Fibroblast of skin of right quadriceps (primary cell): ENCODE measurements around the gene TBC1D13.
"Not testable (repeated sequence)": the region's sequence is repeated elsewhere in the genome, so short reads cannot be mapped to it uniquely, and the experiment has no call there.

Experiments used
- DNase-seq: peaks from one replicate; pipeline ENCODE4 v3.0.0-alpha.2; 2013

The TBC1D13 gene, protein sequence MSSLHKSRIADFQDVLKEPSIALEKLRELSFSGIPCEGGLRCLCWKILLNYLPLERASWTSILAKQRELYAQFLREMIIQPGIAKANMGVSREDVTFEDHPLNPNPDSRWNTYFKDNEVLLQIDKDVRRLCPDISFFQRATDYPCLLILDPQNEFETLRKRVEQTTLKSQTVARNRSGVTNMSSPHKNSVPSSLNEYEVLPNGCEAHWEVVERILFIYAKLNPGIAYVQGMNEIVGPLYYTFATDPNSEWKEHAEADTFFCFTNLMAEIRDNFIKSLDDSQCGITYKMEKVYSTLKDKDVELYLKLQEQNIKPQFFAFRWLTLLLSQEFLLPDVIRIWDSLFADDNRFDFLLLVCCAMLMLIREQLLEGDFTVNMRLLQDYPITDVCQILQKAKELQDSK

DNA sequence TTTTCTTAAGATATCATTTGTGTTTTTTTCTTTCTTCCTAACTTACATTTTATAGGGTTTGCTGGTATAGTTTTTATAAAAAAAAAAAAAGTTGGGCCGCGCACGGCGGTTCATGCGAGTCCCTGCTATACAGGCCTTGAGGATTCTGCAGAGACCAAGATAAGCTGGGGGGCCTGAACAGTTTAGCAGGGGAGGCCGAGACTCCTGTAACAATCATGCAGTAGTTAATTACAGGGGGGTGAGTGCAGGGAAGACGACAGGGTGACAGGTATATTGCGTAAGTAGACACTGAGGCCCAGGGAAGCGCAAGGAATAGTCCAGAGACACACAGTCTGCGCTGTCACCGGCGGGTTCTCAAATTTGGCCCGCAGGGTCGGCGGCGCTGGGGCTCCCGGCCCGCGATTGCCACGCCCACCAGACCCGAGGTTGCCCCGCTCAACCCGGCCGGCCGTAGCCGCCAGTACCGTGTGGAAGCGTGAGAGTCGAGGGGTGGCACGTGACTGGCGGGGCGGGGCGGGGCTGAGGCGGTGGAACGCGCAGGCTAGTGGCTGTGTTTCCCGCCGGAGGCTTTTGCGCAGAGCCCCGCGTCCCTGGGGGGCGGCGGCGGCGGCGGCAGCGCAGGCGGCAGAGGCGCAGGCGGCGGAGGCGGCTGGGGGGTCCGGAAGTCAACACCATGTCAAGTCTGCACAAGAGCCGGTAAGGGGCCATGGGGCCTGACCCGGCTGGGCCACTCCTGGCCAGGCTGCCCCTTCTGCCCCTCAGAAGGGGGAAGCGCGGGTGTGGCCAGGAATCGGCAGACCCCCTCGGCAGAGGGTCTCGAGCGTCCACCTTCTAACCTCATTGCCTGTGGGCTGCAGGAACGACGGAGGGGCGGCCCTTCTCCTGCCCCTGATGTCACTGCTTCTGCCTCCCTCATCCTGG is at the start of gene TBC1D13:
TBC1D13 (plus strand) TSS at position 573 of the 921 bp plus-strand sequence; CDS start at position 674, 101 bp downstream.
- DNase-seq, result peak; percentile 83

DNA sequence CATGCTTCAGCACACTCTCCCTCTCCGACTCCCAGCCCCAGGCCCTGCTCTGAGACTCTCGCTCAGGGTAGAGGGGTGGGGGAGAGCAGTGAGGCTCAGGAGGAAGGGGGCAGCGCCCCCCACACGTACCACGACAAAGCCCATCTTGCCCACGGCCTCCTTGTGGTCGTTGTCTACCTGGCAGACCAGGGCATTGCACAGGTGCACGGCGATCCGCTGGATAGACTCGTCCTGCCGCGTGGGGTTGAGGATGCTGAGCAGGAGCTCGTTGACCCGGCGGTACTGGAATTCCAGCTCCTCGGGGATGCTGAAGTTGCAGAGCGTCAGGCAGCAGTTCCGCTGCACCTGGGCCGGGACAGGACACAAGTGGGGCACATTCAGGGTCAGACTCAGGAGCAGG is 44.7 kb upstream of the TBC1D13 start:
- DNase-seq, result no peak

DNA sequence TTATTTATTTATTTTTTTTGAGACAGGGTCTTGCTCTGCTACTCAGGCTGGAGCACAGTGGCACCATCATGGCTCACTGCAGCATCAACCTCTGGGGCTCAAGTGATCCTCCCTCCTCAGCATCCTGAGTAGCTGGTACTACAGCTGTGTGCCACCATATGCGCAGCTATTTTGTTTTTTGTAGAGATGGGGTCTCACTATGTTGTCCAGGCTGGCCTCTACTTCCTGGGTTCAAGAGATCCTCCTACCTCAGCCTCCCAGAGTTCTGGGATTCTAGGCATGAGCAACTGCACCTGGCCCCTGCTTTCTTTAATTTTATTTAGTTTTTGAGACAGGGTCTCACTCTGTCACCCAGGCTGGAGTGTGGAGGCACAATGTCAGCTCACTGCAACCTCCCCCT is 43.6 kb upstream of the TBC1D13 start:
- no peak for DNase-seq

DNA sequence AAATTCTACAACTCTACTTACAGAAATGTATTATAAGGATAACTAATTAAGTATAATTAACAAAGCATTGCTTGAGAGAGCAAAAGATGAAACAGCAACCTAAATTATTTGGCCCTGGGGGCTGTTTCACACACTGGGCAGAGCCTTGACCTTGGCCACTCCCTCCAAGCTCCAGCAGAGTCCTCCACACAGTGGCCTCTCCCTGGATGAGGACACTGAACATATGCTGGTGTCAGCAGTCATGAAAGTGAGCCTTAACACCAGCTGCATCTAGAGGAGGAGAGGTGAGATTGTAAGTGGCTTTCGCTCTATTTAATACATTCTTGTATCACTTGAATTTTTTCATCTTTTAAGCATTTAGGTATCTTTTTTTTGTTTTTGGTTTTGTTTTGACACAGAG is 39.8 kb upstream of the TBC1D13 start:
- no peak for DNase-seq

DNA sequence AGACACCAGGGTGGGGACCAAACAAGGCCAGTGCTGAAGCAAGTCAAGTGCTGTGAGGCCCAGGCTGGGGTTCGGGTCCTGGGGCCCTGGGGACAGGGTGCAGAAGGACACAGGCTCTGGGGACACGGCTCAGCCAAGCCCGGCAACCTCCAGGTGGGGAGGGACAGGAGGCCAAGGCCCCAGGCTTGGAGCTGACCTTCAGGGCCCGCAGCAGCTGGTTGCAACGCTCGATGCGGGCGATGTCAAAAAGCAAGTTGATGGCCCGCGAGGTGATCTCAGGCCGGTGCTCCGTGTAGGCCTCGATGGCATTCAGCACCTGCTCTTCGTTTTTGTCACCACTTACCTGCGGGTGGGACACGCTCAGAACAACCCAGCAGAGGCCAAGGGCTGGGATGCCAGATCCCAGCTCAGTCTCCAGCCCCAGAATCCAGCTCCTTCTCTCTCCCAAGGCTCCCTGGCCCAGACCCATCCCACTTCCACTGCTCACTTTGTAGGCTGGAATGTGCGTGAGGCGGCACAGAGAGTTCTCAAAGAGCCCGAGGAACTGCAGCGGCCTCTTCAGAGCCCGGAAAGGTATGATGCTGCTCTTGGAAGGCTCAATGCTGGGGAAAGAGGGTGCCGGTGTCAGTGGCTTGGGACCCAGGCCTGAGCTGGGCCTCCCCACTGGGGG is 36.0 kb upstream of the TBC1D13 start:
- DNase-seq, result no peak

DNA sequence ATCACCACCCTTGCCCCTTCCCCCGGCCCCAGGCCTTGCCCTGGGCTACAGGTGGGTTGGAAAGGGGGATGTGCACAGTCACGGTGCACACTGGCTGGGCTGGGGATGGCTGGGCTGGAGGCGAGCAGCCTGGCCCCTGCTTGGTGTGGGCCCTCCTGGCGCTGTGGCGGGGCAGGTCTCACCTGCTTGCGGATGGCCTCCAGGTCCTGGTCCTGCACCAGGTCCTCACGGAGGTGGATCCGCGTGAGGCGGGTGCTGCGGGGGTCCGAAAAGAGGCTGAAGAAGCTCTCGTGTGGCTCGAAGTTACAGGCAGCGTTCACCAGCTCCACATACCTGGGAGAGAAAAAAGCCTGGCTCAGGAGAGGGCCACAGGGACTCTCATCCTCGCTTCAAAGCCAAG is 33.4 kb upstream of the TBC1D13 start:
- no peak for DNase-seq

DNA sequence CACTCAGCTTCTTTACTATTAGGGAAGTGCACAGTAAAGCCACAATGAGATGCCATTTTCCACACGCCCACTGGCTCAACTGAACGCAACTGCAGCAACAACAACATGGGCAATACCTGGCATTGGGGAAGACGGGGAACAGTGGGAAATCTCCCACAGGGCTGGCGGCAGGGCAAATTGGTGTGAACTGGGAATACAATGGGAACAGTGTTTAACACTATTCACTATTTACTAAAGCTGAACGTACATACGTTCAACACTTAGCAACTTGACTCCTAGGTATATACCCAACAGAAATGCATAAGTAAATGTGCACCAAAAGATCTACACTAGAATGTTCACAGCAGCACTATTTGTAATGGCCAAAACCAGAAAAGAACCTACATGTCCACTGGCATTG is 29.5 kb upstream of the TBC1D13 start:
- DNase-seq, result no peak

DNA sequence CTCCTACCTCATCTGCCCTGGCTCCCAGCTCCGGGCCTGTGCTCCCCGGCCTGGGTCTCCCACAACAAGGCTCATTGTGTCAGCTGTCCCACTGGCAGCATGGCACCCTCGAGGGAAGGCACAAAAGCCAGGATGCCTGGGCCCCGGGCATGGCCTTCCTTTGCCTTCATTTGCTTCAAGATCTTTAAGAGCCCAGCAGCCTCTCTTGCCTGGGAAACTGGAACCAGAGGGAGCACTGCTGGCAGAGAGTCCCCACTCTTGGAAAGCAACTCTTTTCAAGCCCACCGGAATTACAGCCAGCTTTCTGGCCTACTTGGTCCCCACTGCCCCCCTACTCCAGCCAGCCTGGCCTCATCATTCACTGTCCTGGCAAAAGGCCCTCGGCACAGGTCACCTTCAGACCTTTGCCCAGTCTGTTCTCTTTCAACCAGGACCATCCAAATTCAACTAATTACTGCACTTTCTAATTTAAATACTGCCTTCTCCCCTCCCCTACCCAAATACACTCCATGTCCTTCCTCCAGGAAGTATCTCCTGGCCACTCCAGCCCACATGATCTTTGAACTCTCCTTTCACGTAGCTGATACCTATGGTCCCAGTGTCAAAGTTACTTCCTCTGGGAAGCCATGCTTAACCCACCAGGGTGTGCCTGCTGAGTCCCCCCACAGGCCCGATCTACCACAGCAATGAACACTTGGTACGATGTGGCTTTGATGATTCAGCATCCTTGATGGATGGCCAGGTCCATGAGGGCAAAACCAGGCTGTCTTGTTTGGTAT is 24.2 kb upstream of the TBC1D13 start:
- no peak for DNase-seq

DNA sequence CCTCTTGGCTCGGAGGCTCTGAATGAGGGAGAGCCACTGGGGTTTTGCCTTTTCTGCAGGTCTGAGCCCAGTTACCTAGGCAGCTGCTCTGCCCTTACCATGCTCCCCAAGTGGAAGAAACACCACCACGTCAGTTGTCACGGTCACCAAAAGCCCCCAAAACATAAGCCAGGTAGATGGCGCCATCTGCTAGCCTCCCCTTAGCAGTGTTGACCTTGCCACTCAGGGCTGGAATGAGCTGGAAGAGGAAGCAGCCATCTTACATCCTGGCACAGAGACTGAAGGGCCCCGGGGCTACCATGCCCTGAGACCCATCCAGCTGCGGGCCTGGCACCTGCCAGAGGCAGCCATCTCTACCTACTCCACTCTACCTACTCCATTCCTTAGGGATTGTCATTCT is 22.7 kb upstream of the TBC1D13 start:
- DNase-seq, result no peak

DNA sequence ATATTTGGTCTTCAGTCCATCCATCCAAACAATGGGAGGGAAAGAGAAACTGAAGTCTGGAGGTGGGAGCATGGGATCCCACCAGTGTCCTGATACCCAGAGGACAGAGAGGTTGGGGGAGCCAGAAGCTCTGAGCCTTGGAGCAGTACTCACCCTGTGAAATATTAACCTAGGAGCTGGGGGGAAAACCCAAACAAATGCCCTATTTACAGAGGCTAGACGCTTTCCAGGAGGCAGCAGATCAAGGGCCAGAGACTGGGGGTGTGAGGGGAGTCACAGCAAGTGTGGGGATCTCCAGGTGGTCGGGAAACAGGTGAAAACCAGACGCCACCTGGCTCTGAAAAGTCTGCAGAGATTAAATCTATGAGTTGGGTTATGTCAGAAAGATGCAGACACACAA is 21.6 kb upstream of the TBC1D13 start:
- no peak for DNase-seq

DNA sequence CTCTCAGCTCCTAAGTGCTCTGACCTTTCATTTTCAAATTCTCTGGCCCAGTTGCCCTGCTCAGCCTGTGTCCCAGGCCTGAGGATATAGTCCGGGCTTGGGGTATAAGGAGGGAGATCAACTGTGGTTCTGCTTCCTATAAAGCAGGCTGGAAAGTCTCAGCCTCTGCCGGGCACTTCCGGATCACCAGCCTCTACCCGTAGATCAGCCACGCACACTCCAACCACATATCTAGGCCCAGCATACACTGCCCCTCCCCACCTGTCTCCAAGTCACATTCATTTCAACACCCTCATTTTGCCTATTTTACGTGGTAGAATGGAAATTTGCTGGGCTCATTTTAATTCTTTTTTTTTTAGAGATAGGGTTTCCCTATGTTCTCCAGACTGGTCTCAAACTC is 18.4 kb upstream of the TBC1D13 start:
- no peak for DNase-seq

DNA sequence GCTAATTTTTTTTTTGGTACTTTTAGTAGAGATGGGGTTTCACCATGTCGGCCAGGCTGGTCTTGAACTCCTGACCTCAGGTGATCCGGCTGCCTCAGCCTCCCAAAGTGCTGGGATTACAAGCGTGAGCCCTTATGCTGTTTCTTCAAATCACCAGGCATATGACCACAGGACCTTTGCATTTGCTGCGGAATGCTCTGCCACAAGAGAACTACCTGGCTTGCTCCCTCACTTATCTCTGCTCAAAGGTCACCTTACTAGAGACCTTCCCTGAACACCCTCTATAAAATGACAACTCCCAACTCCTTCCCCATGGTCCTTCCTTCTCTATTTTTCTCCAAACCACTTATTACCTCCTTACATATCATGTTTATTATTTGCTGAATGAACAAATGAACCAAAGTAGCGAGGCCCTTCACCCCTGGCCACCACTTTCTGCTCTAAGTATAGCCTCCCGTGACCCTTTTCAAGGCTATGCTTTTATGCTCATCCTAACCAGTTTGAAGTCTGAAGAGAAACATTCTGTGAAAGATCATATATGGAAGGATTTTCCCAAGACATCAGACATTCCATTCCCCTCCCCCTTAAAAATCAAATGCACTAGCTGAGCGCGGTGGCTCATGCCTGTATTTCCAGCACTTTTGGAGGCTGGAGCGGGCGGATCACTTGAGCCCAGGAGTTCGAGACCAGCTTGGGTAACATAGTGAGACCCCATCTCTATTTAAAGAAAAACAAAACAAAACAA is 16.6 kb upstream of the TBC1D13 start:
- DNase-seq, result no peak

DNA sequence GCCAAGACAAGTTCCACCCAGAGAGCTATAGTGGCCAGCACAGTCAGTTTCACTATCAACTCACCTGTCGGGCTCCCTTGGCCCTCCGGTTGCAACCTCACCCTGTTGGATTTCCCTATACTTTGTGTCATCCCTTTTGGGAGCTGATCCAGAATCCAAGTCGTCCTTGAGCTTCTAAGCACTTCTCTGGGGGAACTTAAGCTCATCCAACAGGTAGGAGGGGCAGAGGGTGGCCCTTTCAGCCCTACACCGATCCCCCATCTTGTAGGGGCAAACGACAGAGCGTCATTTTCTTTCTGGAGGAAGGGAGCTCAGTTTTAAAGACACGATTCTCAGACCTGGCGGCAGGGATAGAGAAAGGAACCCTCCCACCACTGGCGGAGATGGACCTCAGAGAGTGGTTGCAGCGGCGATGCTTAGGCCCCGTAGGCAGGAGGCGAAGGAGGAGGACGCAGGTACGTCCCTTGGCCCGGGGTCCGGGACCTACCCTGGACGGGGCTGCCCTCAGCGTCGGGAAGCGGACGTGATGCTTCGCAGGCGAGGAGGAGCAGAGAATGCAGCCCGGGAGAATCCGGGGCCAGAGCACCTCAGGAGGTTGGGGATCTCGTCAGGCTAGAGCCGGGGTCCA is 15.8 kb upstream of the TBC1D13 start:
- DNase-seq, result peak; percentile 5

DNA sequence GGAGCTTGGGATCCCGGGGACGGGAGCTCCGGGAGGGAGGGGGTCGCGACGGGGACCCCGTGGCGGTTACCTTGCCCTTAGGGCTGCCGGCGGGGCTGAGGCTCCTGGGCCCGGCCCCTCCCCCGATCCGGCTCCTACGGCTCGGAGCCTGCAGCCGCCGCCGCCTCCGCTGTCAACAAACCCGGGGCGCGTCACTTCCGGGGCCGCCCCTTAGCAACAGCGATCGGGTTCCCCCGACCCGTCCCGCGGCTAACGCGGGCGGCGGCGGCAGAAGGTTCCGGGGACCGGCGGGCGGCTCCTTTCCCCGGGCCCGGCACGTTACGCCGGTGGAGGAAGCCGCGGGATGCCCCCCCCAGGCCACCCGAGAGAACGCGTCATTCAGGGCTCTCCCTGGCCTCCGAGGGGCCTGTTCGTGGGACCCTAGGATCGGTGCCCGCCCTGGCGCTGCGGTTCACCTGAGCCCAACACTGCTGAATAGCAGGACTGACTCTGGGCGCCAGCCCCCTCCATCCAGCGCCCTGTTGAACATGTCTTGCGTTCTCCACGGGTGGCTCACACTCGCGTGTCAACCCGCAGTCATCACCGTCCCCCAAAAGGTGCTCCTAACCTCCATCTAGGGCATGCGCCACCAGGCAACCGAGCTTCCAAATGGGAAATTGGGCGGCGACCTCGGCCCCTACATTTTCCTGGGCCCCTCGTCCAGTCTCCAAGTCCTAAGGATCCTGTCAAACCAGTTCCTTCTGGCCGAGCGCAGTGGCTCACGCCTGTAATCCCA is 15.1 kb upstream of the TBC1D13 start, which contains the start of gene ZER1:
ZER1 (minus strand) TSS at position 183 of the 775 bp plus-strand sequence. CDS start 16,362 bp downstream, outside the sequence.
- peak; percentile 88 for DNase-seq

DNA sequence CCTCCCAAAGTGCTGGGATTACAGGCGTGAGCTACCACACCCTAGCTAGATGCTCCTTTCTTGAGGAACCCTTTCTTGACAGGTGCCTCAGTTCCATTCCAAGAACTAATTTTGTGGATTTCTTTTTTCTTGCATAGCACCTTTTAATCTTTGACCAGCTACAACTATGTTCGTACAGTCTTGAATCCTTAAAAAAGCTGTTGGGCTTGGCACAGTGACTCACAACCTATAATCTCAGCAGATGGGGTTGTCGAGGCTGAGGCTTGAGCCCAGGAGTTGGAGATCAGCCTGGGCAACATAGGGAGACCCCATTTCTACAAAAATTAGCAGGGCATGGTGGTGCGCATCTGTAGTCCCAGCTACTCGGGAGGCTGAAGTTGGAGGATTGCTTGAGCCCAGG is 14.0 kb upstream of the TBC1D13 start:
- no peak for DNase-seq

DNA sequence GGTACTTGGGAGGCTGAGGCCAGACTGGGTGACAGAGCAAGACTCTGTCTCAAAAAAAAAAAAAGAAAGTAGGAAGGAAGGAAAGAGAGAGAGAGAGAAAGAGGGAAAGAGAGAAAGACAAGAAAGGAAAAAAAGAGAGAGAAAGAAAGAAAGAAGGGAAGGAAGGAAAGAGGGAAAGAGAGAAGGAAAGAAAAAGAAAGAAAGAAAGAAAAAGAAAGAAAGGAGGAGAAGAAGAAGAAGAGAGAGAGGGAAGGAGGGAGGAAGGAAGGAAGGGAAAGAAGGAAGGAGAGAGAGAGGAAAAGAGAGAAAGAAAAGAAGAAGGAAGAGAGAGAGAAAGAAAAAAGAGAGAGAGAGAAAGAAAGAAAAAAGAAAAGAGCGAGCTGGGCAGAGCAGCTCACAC is 12.2 kb upstream of the TBC1D13 start:
- DNase-seq, result no peak

DNA sequence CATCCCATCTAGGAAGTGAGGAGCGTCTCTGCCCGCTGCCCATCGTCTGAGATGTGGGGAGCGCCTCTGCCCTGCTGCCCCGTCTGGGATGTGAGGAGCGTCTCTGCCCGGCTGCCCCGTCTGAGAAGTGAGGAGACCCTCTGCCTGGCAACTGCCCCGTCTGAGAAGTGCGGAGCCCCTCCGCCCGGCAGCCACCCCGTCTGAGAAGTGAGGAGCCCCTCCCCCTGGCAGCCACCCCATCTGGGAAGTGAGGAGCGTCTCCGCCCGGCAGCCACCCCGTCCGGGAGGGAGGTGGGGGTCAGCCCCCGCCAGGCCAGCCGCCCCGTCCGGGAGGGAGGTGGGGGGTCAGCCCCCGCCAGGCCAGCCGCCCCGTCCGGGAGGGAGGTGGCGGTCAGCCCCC is 7.0 kb upstream of the TBC1D13 start:
- DNase-seq, result not testable (repeated sequence)

DNA sequence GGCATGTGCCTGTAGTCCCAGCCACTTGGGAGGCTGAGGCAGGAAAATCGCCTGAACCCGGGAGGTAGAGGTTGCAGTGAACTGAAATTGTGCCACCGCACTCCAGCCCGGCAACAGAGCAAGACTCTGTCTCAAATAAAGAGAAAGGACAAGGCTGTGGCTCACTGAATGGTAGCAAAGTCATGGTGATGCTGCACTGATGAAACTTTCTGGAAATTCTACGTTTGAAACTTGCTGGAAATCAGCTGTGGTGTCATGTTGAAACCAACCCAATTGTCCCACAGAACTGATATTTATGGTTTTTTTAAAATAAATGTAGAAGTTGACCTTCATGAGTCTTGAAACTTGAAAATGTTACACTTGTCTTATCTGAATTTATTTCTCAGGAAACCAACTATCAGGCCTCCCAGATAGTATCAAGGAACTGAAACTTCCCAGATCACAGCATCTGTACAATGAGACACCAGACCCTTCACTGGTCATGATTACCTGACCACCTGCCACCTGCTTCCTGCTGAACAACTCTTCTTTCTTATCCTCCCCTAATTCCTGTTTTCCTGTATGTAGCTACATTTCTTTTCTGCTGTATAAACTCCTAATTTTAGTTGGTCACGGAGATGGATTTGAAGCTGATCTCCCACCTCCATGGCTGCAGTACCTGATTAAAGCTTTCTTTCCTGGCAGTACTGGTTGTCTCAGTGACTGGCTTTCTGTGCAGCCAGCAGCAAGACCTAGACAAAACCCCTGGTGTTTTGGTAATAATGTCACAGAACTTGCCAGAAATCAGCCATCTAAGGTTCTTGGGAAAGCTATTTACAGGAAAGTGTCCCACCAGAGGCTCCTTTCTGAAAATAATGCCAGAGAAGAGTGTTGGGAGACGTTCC is 5.6 kb upstream of the TBC1D13 start:
- DNase-seq, result no peak

DNA sequence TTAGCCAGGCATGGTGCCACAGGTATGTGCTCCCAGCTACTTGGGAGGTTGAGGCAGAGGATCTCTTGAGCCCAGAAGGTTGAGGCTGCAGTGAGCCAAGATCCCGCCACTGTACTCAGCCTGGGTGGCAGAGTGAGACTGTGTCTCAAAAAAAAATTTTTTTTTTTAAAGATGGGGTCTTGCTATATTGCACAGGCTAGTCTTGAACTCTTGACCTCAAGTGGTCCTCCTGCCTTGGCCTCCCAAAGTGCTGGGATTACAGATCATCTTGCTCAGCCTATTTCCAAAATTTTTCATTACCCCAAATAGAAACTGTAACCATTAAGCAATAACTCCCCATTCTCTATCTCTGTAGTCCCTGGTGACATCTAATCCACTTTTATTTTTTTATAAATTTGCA is 4.4 kb upstream of the TBC1D13 start:
- DNase-seq, result no peak
